ENCODE results near the gene SERPINF2.

Gene SERPINF2

DNA sequence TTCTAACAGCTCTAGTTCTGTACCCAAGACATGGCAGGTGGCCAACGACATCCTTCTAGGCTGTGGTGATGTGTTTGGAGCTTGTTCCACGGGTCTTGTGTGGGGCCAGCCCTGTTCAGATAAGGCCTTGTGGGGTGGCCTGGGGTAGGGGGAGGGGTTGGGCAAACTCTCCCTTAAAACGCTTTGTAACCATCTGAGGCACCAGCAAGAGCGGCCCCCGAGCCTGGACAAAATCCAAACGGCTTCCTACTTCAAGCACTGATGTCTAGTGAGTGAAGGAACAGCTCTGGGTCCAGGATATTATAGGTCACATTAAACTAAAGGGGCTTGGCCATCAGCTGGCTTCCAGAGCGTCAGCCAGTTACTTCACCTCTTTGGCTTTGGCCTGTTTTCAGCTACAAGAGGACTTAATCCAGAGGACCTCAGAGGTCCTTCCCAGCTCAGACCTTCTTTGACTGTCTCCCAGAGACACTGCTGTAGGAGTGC lies 31.1 kb downstream of the SERPINF2 start:
- Histone ChIP-seq H3K4me3 (ENCODE audit: severe bottlenecking) (no peak overlapping the region), H3K27ac (ENCODE audit: poor library complexity, severe bottlenecking) (no peak overlapping the region), H3K36me3 (ENCODE audit: low read depth) (peaks cover 29% of the 10 kb centered on the region), H3K27me3 (ENCODE audit: insufficient read depth, poor library complexity, severe bottlenecking) (no peaks in the 10 kb centered on the region), H3K9me3 (ENCODE audit: severe bottlenecking) (no peaks in the 10 kb centered on the region), H3K4me1 (ENCODE audit: insufficient read depth, poor library complexity, severe bottlenecking) (peaks cover 14% of the 10 kb centered on the region)
- TF ChIP-seq, protein P1, sequence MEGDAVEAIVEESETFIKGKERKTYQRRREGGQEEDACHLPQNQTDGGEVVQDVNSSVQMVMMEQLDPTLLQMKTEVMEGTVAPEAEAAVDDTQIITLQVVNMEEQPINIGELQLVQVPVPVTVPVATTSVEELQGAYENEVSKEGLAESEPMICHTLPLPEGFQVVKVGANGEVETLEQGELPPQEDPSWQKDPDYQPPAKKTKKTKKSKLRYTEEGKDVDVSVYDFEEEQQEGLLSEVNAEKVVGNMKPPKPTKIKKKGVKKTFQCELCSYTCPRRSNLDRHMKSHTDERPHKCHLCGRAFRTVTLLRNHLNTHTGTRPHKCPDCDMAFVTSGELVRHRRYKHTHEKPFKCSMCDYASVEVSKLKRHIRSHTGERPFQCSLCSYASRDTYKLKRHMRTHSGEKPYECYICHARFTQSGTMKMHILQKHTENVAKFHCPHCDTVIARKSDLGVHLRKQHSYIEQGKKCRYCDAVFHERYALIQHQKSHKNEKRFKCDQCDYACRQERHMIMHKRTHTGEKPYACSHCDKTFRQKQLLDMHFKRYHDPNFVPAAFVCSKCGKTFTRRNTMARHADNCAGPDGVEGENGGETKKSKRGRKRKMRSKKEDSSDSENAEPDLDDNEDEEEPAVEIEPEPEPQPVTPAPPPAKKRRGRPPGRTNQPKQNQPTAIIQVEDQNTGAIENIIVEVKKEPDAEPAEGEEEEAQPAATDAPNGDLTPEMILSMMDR (IDR thresholded peaks at IDR 0.05; ENCODE audit: poor library complexity, severe bottlenecking): no peak
- DNase-seq (ENCODE audit: low spot score) (no peak), ATAC-seq (ENCODE audit: low read depth) (no peak)

DNA sequence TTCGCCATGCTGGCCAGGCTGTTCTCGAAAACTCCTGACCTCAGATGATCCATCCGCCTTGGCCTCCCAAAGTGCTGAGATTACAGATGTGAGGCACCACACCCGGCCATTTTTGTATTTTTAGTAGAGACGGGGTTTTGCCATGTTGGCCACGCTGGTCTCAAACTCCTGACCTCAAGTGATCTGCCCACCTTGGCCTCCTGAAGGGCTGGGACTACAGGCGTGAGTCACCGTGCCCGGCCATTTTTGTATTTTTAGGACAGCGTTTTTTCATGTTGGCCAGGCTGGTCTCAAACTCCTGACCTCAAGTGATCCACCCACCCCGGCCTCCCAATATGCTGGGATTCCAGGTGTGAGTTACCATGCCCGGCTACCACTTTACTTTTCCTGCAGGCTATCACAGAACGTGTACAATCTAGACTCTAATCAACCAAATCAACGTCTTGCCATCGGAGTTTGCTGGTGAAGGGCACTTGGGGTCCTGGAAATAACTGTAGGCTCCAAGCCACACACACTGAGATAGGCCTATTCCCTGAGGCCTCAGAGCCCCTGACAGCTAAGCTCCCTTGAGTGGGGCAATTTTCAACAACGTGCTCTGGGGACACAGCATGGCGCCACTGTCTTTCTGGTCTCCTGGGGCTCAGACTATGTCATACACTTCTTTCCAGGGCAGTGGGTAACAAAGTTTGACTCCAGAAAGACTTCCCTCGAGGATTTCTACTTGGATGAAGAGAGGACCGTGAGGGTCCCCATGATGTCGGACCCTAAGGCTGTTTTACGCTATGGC lies 31.9 kb downstream of the SERPINF2 start:
- no peak overlapping the region for H3K27ac ChIP-seq (ENCODE audit: poor library complexity, severe bottlenecking)
- TF ChIP-seq, protein P1 (IDR thresholded peaks at IDR 0.05; ENCODE audit: poor library complexity, severe bottlenecking): no peak
- peaks cover 37% of the 10 kb centered on the region for H3K36me3 ChIP-seq (ENCODE audit: low read depth)
- peaks cover 16% of the 10 kb centered on the region for H3K4me1 ChIP-seq (ENCODE audit: insufficient read depth, poor library complexity, severe bottlenecking)
- H3K9me3 ChIP-seq (ENCODE audit: severe bottlenecking): no peaks in the 10 kb centered on the region
- no peak overlapping the region for H3K4me3 ChIP-seq (ENCODE audit: severe bottlenecking)
- no peak for DNase-seq (ENCODE audit: low spot score)
- H3K27me3 ChIP-seq (ENCODE audit: insufficient read depth, poor library complexity, severe bottlenecking): no peaks in the 10 kb centered on the region
- ATAC-seq (ENCODE audit: low read depth): no peak

DNA sequence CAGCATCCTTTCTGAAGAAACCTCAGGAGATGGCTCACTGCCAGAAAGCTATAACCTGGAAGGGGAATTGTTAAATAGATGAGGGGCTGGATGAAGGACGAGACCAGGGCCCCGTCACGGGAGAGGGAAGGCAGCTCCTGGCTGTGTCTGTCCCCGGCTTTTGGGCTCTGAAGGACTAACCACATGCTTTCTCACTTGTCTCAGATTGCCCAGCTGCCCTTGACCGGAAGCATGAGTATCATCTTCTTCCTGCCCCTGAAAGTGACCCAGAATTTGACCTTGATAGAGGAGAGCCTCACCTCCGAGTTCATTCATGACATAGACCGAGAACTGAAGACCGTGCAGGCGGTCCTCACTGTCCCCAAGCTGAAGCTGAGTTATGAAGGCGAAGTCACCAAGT lies 33.7 kb downstream of the SERPINF2 start:
- TF ChIP-seq, protein P1 (IDR thresholded peaks at IDR 0.05; ENCODE audit: poor library complexity, severe bottlenecking): no peak
- ATAC-seq (ENCODE audit: low read depth) (no peak), DNase-seq (ENCODE audit: low spot score) (no peak)
- Histone ChIP-seq H3K36me3 (ENCODE audit: low read depth) (peaks cover 49% of the 10 kb centered on the region), H3K9me3 (ENCODE audit: severe bottlenecking) (no peaks in the 10 kb centered on the region), H3K4me3 (ENCODE audit: severe bottlenecking) (no peak overlapping the region), H3K27me3 (ENCODE audit: insufficient read depth, poor library complexity, severe bottlenecking) (no peaks in the 10 kb centered on the region), H3K27ac (ENCODE audit: poor library complexity, severe bottlenecking) (no peak overlapping the region), H3K4me1 (ENCODE audit: insufficient read depth, poor library complexity, severe bottlenecking) (peaks cover 15% of the 10 kb centered on the region)

DNA sequence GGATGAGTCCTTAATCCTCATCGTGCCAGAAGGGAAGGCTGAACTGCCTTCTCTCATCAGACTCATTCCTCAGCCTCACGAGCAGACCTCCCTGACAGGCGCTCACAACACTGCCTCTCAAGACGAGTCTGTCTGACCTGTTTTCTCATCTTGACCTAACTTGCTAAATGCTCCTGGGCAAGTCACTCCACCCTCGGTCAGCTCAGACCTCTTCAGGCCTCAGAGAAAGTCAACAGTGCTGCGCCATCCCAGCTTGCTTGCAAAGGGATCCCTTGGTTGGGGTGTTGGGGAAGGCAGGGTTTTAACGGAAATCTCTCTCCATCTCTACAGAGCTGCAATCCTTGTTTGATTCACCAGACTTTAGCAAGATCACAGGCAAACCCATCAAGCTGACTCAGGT lies 34.2 kb downstream of the SERPINF2 start:
- Histone ChIP-seq H3K27me3 (ENCODE audit: insufficient read depth, poor library complexity, severe bottlenecking) (no peaks in the 10 kb centered on the region), H3K4me1 (ENCODE audit: insufficient read depth, poor library complexity, severe bottlenecking) (peaks cover 15% of the 10 kb centered on the region), H3K36me3 (ENCODE audit: low read depth) (peaks cover 55% of the 10 kb centered on the region), H3K4me3 (ENCODE audit: severe bottlenecking) (no peak overlapping the region), H3K9me3 (ENCODE audit: severe bottlenecking) (no peaks in the 10 kb centered on the region), H3K27ac (ENCODE audit: poor library complexity, severe bottlenecking) (no peak overlapping the region)
- DNase-seq (ENCODE audit: low spot score) (no peak), ATAC-seq (ENCODE audit: low read depth) (no peak)
- TF ChIP-seq, protein P1 (IDR thresholded peaks at IDR 0.05; ENCODE audit: poor library complexity, severe bottlenecking): no peak

DNA sequence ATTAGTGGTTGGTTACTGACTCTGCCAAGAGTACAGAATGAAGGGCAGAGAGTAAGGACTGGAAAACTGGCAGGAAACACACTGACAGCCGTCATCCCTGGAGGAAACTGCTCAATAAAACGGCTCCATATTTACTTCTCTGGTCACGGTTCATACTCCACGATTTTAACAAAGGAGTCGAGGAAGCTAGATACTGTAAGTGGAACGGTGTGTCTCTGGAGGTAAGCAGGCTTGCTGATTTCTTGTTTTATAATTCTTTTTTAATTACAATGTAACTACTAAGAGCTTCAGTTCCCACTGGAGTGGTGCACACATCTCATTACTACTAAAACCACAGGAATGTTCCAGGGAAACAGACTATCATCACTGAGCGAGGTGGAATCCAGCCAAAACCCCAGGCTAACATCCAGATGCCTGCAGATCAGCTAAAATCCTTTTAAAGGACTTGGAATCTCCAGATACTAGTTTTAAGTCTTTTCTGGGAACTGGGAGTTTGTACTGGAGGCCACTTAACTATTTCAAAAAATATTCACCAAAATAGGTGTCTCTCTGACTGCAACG lies 37.0 kb downstream of the SERPINF2 start:
- DNase-seq (ENCODE audit: low spot score) (no peak), ATAC-seq (ENCODE audit: low read depth) (peak; percentile 95)
- peak overlapping the region; percentile 88 for H3K27ac ChIP-seq (ENCODE audit: poor library complexity, severe bottlenecking)
- H3K9me3 ChIP-seq (ENCODE audit: severe bottlenecking): no peaks in the 10 kb centered on the region
- H3K4me3 ChIP-seq (ENCODE audit: severe bottlenecking): no peak overlapping the region
- H3K36me3 ChIP-seq (ENCODE audit: low read depth): peaks cover 79% of the 10 kb centered on the region
- peaks cover 15% of the 10 kb centered on the region for H3K4me1 ChIP-seq (ENCODE audit: insufficient read depth, poor library complexity, severe bottlenecking)
- H3K27me3 ChIP-seq (ENCODE audit: insufficient read depth, poor library complexity, severe bottlenecking): no peaks in the 10 kb centered on the region
- TF ChIP-seq, protein P1 (IDR thresholded peaks at IDR 0.05; ENCODE audit: poor library complexity, severe bottlenecking): no peak

All from RWPE2 (cell line).